Coronary artery (tissue), 2 donors: Measurements from ENCODE around the gene CSHL1.
"Not testable (repeated sequence)": the region's sequence is repeated elsewhere in the genome, so short reads cannot be mapped to it uniquely, and the experiment has no call there.

Source experiments
- DNase-seq: peaks from one replicate; pipeline ENCODE4 v3.0.0-alpha.2; 2017; ENCODE audit warnings: low spot score
- H3K27ac ChIP-seq, 2 donors: fragments of 200-600 bp; sonication (generic); one replicate each; pipeline ENCODE4 v1.5.1; 2016 to 2019
- H3K4me3 ChIP-seq: fragments of 200-600 bp; sonication (generic); 2 replicates; pipeline ENCODE4 v1.5.1; 2016; ENCODE audit warnings: mild to moderate bottlenecking, moderate library complexity
- CTCF ChIP-seq: fragments of 200-600 bp; sonication (generic); IDR thresholded peaks from one replicate; pipeline ENCODE4 v1.5.1; 2019; ENCODE audit warnings: antibody characterized with exemption

The CSHL1 gene

GRCh38 chr17:63898899-63899798 is 11.9 kb downstream of the CSHL1 start:
- DNase-seq, H3K4me3 ChIP-seq: not testable (repeated sequence)

GRCh38 chr17:63896524-63897354 is 14.3 kb downstream of the CSHL1 start, which contains the start of gene CSH1:
TSS of gene CSH1 (minus strand) at chr17:63896574. CDS start at chr17:63896511, 63 bp downstream.
- not testable (repeated sequence) for DNase-seq, H3K27ac ChIP-seq, H3K4me3 ChIP-seq

More at GRCh38 chr17:63898899-63899798, 11.9 kb downstream of the CSHL1 start:
- not testable (repeated sequence) for H3K27ac ChIP-seq

GRCh38 chr17:63894821-63895220 is 16.2 kb downstream of the CSHL1 start:
- DNase-seq, H3K27ac ChIP-seq, H3K4me3 ChIP-seq: not testable (repeated sequence)

- H3K4me3 ChIP-seq, DNase-seq, H3K27ac ChIP-seq: not testable (repeated sequence)
Measured at GRCh38 chr17:63894021-63894420, 17.0 kb downstream of the CSHL1 start.

GRCh38 chr17:63892316-63893037 is 18.6 kb downstream of the CSHL1 start:
- H3K27ac ChIP-seq, H3K4me3 ChIP-seq, DNase-seq: not testable (repeated sequence)

GRCh38 chr17:63889026-63889848 is 21.8 kb downstream of the CSHL1 start:
- peak; percentile 12 for TF ChIP-seq CTCF
- not testable (repeated sequence) for H3K27ac ChIP-seq, DNase-seq, H3K4me3 ChIP-seq

- DNase-seq, H3K4me3 ChIP-seq, H3K27ac ChIP-seq: not testable (repeated sequence)
Measured at GRCh38 chr17:63885119-63885518, 25.9 kb downstream of the CSHL1 start.

- H3K4me3 ChIP-seq, DNase-seq, H3K27ac ChIP-seq: not testable (repeated sequence)
Measured at GRCh38 chr17:63882626-63883126, 28.4 kb downstream of the CSHL1 start.

- DNase-seq, result no peak
- Histone ChIP-seq H3K4me3 (no peak within 1 kb of the TSS), H3K27ac (no peak within 1 kb of the TSS)
- peak; percentile 20 for TF ChIP-seq CTCF
Measured at GRCh38 chr17:63881935-63882601, 29.0 kb downstream of the CSHL1 start, which contains the start of gene GH2. TSS of gene GH2 (minus strand) at chr17:63881944. CDS start at chr17:63881801, 143 bp downstream.

GRCh38 chr17:63881337-63881736 is 29.7 kb downstream of the CSHL1 start:
- DNase-seq, result not testable (repeated sequence)

More at GRCh38 chr17:63881337-63881736, 29.7 kb downstream of the CSHL1 start:
- H3K4me3 ChIP-seq, H3K27ac ChIP-seq: not testable (repeated sequence)
